Lower lobe of right lung (tissue), 2 donors: Measurements from ENCODE around the gene SLC1A3. TPM values are rescaled to one million over a fixed set of nuclear protein-coding genes. Genes with fewer than 3 reads are reported as not detected.

Experiments used
- ATAC-seq, 2 donors: fragments of 200-7000 bp; cut with Tn5 transposase; one replicate each; pipeline ENCODE4 v1.9.1; 2020 to 2022; ENCODE audit warnings: mild to moderate bottlenecking in 2 of 2, moderate library complexity in 2 of 2
- DNase-seq: peaks from one replicate; pipeline ENCODE4 v3.0.0-alpha.2; 2020
- H3K27ac ChIP-seq: fragments of 200-600 bp; one replicate; pipeline ENCODE4 v1.8.0; 2022
- H3K27me3 ChIP-seq: fragments of 200-600 bp; one replicate; pipeline ENCODE4 v1.8.0; 2022; ENCODE audit warnings: low read depth
- H3K36me3 ChIP-seq: fragments of 200-600 bp; one replicate; pipeline ENCODE4 v1.8.0; 2022; ENCODE audit warnings: mild to moderate bottlenecking
- H3K4me1 ChIP-seq: fragments of 200-600 bp; one replicate; pipeline ENCODE4 v1.8.0; 2022
- H3K4me3 ChIP-seq: fragments of 200-600 bp; one replicate; pipeline ENCODE4 v1.8.0; 2022; ENCODE audit warnings: mild to moderate bottlenecking
- H3K9me3 ChIP-seq: fragments of 200-600 bp; one replicate; pipeline ENCODE4 v1.8.0; 2022
- CTCF ChIP-seq: fragments of 200-600 bp; IDR thresholded peaks from one replicate; pipeline ENCODE4 v1.8.0; 2022; ENCODE audit warnings: antibody characterized with exemption, mild to moderate bottlenecking
- intact Hi-C: fragments of 100-400 bp; cut with DNase I; formaldehyde crosslinking; loops from one replicate; pipeline ENCODE4 v1.11.0; 2022
- total RNA-seq: library from RNA; stranded (reverse); fragmentation: NEBNext Ultra II Directional; extraction: Animal tissue kit (Norgen Biotek cat#: 25700); gene quantifications from one replicate; pipeline ENCODE4 v1.2.1, GENCODE V29; 2021
- donor health status: DM: no; HTN: yes; CAD: no; lungs with severe emphysema.

Gene SLC1A3
- total RNA-seq, 1 donor from 2014 or later = 52.1 TPM

GRCh38 chr5:36614657-36615308, 8.4 kb downstream of the SLC1A3 start:
- DNase-seq = no peak
- TF ChIP-seq CTCF = no peak
- Histone ChIP-seq H3K36me3 (no peaks in the 10 kb centered on the region), H3K27me3 (no peaks in the 10 kb centered on the region), H3K27ac (no peak overlapping the region), H3K9me3 (no peaks in the 10 kb centered on the region), H3K4me3 (no peak overlapping the region), H3K4me1 (no peaks in the 10 kb centered on the region)
- intact Hi-C loops = no loop called here
- no peak for ATAC-seq

GRCh38 chr5:36619012-36619635, 12.7 kb downstream of the SLC1A3 start:
- H3K36me3 ChIP-seq = no peaks in the 10 kb centered on the region
- H3K4me1 ChIP-seq = no peaks in the 10 kb centered on the region
- no peaks in the 10 kb centered on the region for H3K27me3 ChIP-seq
- no peak overlapping the region for H3K4me3 ChIP-seq
- H3K27ac ChIP-seq = no peak overlapping the region
- ATAC-seq = no peak
- H3K9me3 ChIP-seq = no peaks in the 10 kb centered on the region
- DNase-seq = no peak
- intact Hi-C loops = no loop called here
- no peak for TF ChIP-seq CTCF

GRCh38 chr5:36621985-36622384, 15.6 kb downstream of the SLC1A3 start:
- Histone ChIP-seq H3K36me3 (no peaks in the 10 kb centered on the region), H3K4me3 (no peak overlapping the region), H3K4me1 (no peaks in the 10 kb centered on the region), H3K9me3 (no peaks in the 10 kb centered on the region), H3K27ac (no peak overlapping the region), H3K27me3 (no peaks in the 10 kb centered on the region)
- intact Hi-C loops = no loop called here
- TF ChIP-seq CTCF = no peak
- no peak for DNase-seq
- no peak for ATAC-seq

- intact Hi-C loops = no loop called here
- Histone ChIP-seq H3K4me3 (no peak overlapping the region), H3K9me3 (no peaks in the 10 kb centered on the region), H3K27ac (no peak overlapping the region), H3K4me1 (no peaks in the 10 kb centered on the region), H3K27me3 (no peaks in the 10 kb centered on the region), H3K36me3 (no peaks in the 10 kb centered on the region)
- no peak for TF ChIP-seq CTCF
- no peak for ATAC-seq
- DNase-seq = no peak
Observed at GRCh38 chr5:36623832-36624231, 17.4 kb downstream of the SLC1A3 start.

GRCh38 chr5:36624277-36624676, 17.9 kb downstream of the SLC1A3 start:
- TF ChIP-seq CTCF = no peak
- intact Hi-C loops = no loop called here
- Histone ChIP-seq H3K27ac (no peak overlapping the region), H3K27me3 (no peaks in the 10 kb centered on the region), H3K36me3 (no peaks in the 10 kb centered on the region), H3K4me3 (no peak overlapping the region), H3K4me1 (no peaks in the 10 kb centered on the region), H3K9me3 (no peaks in the 10 kb centered on the region)
- DNase-seq (no peak), ATAC-seq (no peak)
